DMS 273 (cell line): ENCODE measurements around the gene MROH7.
A peak's percentile ranks its signal among the peaks of the same experiment; 100 is the strongest.

Experiments used
- DNase-seq: peaks from one replicate; lab custom pipeline; 2025; ENCODE audit not compliant: unreplicated experiment; lab: John Stamatoyannopoulos, UW

Gene MROH7

GRCh38 chr1:54649130-54649898 lies 7.7 kb downstream of the MROH7 start:
- DNase-seq = no peak

GRCh38 chr1:54649921-54650320 lies 8.3 kb downstream of the MROH7 start:
- DNase-seq = no peak

- DNase-seq = no peak
These were observed 8.8 kb downstream of the MROH7 start for GRCh38 chr1:54650417-54650816.

- DNase-seq = no peak
These were observed 10.0 kb downstream of the MROH7 start for GRCh38 chr1:54651608-54652007.

- no peak for DNase-seq
These were observed 10.6 kb downstream of the MROH7 start for GRCh38 chr1:54652168-54652567.

GRCh38 chr1:54653036-54653435 lies 11.4 kb downstream of the MROH7 start:
- DNase-seq = no peak

GRCh38 chr1:54658164-54658913 lies 16.8 kb downstream of the MROH7 start:
- DNase-seq = no peak

- no peak for DNase-seq
These were observed 22.1 kb downstream of the MROH7 start for GRCh38 chr1:54663725-54664124.

- DNase-seq = no peak
These were observed 22.8 kb downstream of the MROH7 start for GRCh38 chr1:54664364-54664763.

- DNase-seq = no peak
These were observed 24.3 kb downstream of the MROH7 start for GRCh38 chr1:54665852-54666251.

- no peak for DNase-seq
These were observed 24.7 kb downstream of the MROH7 start for GRCh38 chr1:54666333-54666732.

GRCh38 chr1:54667797-54668196 lies 26.2 kb downstream of the MROH7 start:
- DNase-seq = no peak

- DNase-seq = no peak
These were observed 27.0 kb downstream of the MROH7 start for GRCh38 chr1:54668567-54668966.

- peak; percentile 81 for DNase-seq
These were observed 30.5 kb downstream of the MROH7 start for GRCh38 chr1:54671985-54672608.

- DNase-seq = no peak
These were observed 37.4 kb downstream of the MROH7 start for GRCh38 chr1:54678776-54679643.

GRCh38 chr1:54679706-54680105 lies 38.1 kb downstream of the MROH7 start:
- no peak for DNase-seq

GRCh38 chr1:54680387-54680786 lies 38.8 kb downstream of the MROH7 start:
- no peak for DNase-seq

- DNase-seq = peak; percentile 78
These were observed 39.8 kb downstream of the MROH7 start for GRCh38 chr1:54681358-54681757.

GRCh38 chr1:54683453-54683852 lies 41.9 kb downstream of the MROH7 start:
- DNase-seq = no peak

- DNase-seq = no peak
These were observed 43.8 kb downstream of the MROH7 start for GRCh38 chr1:54685335-54685905.

- no peak for DNase-seq
These were observed 44.6 kb downstream of the MROH7 start for GRCh38 chr1:54686155-54686554.
